ENCODE measurements around the gene SAMD11. TPM values are rescaled to one million over a fixed set of nuclear protein-coding genes. Genes with fewer than 3 reads are reported as not detected.

The SAMD11 gene
- total RNA-seq, 4 donors from 2014 or later, result 2.6 to 15.9 (median 11.5) TPM

DNA sequence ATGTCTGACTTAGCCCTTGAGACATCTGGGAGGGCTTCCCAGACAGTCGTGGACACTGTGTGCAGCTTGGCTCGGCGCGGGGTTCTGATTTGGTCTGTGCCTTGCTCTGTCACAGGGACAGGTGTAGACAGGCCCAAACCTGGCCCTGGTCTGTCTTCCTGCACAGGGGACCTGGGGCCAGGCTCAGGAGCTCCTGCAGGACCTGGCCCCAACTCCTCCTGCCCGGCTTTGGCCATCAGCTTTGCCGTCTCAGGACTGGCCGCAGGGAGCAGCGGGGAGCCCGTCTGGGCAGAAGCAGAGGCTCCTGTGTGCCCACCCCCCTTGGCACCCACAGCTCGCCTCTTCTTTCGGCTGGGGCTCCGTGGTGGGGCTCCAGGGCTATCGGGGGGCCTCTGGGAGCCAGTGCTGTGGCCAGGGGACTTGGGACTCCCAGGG is 56.4 kb downstream of the SAMD11 start:
- H3K27me3 ChIP-seq, result peaks cover 0 to 36% of the 10 kb centered on the region in 2 donors
- H3K36me3 ChIP-seq, result no peaks in the 10 kb centered on the region
- H3K4me1 ChIP-seq, result peaks cover 0 to 16% (median 2%) of the 10 kb centered on the region in 4 donors
- no peak overlapping the region for H3K4me3 ChIP-seq
- WGBS, 2 donors, result 52 to 62% methylated on average over 6 to 8 of the region's 13 CpGs
- H3K27ac ChIP-seq, result no peak overlapping the region
- TF ChIP-seq EP300 (IDR thresholded peaks at IDR 0.05), result no peak
- H3K9me3 ChIP-seq, result no peaks in the 10 kb centered on the region
- DNase-seq (ENCODE audit: low spot score in 2 of 2), result no peak

DNA sequence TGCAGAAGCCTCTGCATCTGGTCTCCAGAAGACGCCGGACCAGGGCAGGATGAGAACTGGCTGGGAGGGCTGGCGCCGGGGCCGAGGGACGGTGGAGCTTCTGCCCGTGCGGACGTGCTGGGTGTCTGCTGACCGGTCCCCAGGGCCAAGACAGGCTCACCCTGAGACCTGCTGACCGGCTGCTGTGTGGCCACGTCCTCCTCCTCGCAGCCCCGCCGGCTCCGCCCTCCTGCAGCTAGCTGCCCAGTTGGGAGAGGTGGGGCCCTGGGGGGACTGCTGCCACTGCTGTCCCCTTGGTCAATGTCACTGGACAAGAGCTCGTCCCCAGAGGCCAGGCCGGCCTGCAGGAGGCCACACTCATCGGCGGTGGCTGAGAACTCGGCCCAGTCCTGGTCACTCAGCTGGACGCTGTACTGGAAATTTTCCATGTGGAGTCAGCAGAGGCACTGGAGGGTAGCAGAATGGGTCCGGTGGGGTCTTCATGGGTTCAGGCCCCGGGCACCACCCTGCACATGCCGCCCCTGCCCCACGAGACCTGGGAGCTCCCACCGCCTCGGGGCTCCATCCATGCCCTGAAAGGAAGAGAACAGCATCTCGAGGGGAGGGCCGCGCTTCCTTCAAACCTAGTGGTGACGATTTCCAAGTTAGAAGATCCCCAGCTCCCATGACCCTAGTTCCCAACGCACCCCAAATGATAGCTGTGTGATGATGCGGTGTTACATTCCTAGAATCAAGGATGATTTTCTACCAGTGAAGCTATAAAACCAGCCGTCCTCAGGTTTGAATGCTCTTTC is 57.1 kb downstream of the SAMD11 start:
- H3K4me3 ChIP-seq, result no peak overlapping the region
- H3K36me3 ChIP-seq, result no peaks in the 10 kb centered on the region
- TF ChIP-seq POLR2A (IDR thresholded peaks at IDR 0.05) (no peak), EP300 (IDR thresholded peaks at IDR 0.05) (no peak)
- TF ChIP-seq, protein P1, sequence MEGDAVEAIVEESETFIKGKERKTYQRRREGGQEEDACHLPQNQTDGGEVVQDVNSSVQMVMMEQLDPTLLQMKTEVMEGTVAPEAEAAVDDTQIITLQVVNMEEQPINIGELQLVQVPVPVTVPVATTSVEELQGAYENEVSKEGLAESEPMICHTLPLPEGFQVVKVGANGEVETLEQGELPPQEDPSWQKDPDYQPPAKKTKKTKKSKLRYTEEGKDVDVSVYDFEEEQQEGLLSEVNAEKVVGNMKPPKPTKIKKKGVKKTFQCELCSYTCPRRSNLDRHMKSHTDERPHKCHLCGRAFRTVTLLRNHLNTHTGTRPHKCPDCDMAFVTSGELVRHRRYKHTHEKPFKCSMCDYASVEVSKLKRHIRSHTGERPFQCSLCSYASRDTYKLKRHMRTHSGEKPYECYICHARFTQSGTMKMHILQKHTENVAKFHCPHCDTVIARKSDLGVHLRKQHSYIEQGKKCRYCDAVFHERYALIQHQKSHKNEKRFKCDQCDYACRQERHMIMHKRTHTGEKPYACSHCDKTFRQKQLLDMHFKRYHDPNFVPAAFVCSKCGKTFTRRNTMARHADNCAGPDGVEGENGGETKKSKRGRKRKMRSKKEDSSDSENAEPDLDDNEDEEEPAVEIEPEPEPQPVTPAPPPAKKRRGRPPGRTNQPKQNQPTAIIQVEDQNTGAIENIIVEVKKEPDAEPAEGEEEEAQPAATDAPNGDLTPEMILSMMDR (IDR thresholded peaks at IDR 0.05), result no peak
- no peak for DNase-seq (ENCODE audit: low spot score in 2 of 2)
- no peak overlapping the region for H3K27ac ChIP-seq
- H3K9me3 ChIP-seq, result no peaks in the 10 kb centered on the region
- peaks cover 0 to 29% of the 10 kb centered on the region in 2 donors for H3K27me3 ChIP-seq
- 54 to 58% methylated on average over 35 of the region's 35 CpGs for WGBS, 2 donors
- H3K4me1 ChIP-seq, result peaks cover 0 to 14% (median 2%) of the 10 kb centered on the region in 4 donors

DNA sequence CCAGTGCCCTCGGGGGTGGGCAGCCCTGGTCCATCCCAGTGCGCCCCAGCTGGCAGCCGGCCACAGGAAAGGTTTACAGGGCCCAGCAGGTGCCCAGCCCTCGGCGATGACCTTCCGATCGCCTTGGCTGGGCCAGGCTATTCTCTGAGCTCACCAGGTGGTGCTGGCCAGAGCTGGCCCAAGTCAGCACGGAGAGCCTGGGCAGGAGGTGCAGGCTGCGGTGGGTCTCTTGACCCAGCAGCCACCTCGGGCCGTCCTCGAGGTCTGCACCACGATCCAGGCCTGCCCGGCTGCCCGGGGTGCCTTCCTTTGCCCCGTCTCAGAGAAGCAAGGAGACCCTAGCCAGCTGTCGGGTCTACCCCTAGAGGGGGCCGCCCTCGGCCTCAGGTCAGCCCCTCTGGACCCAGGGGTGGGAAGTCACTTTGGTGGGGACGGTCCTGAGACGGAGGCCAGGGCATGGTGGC is 57.8 kb downstream of the SAMD11 start:
- Histone ChIP-seq H3K36me3 (no peaks in the 10 kb centered on the region), H3K9me3 (no peaks in the 10 kb centered on the region), H3K4me1 (peaks cover 0 to 7% (median 2%) of the 10 kb centered on the region in 4 donors), H3K27me3 (peaks cover 0 to 22% of the 10 kb centered on the region in 2 donors), H3K4me3 (no peak overlapping the region), H3K27ac (no peak overlapping the region)
- 64 to 77% methylated on average over 3 to 7 of the region's 21 CpGs for WGBS, 2 donors
- TF ChIP-seq, protein P1 (IDR thresholded peaks at IDR 0.05), result no peak
- TF ChIP-seq POLR2A (IDR thresholded peaks at IDR 0.05), result no peak
- DNase-seq (ENCODE audit: low spot score in 2 of 2), result no peak

DNA sequence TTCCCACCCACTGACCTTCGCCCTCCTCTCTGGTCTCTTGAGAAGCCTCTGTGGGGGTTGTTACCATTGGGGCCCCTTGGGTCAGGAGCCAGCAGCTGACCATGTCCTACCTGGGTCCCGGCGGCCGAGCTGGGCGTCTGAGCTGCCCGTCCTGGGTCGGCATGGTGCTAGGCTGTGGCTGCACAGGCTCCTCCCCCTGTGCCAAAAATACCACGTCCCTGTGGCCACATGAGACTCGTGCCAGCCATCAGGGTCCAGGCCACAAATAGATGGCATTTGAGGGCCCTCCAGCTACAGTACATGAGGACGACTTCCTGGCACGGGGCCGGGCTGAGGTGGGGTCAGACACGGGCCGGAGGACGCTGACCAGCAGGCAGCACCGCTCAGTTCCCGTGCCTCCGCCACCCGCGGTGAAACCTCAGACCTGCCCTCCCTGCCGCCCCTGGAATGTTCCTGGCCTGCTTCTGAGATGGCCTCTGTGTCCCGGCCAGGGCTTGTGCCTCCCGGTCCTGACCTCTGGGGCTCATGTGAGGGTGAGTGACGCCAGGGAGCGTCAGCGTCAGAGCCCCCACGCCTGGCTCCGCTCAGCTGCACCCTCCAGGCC is 58.3 kb downstream of the SAMD11 start, which contains the start of gene PERM1:
TSS of gene PERM1 (minus strand) at position 139 of the 604 bp plus-strand sequence. CDS start 1,064 bp downstream, outside the sequence.
- no peak within 1 kb of the TSS for H3K27ac ChIP-seq
- no peaks in the 10 kb centered on the region for H3K9me3 ChIP-seq
- WGBS, 2 donors, result 58 to 60% methylated on average over 16 of the region's 28 CpGs
- no peak within 1 kb of the TSS for H3K4me3 ChIP-seq
- peaks cover 0 to 22% of the 10 kb centered on the region in 2 donors for H3K27me3 ChIP-seq
- no peak for TF ChIP-seq EP300 (IDR thresholded peaks at IDR 0.05)
- TF ChIP-seq, protein P1 (IDR thresholded peaks at IDR 0.05), result no peak
- TF ChIP-seq POLR2A (IDR thresholded peaks at IDR 0.05), result no peak
- H3K4me1 ChIP-seq, result peaks cover 0 to 7% (median 2%) of the 10 kb centered on the region in 4 donors
- no peaks in the 10 kb centered on the region for H3K36me3 ChIP-seq
- no peak for DNase-seq (ENCODE audit: low spot score in 2 of 2)

DNA sequence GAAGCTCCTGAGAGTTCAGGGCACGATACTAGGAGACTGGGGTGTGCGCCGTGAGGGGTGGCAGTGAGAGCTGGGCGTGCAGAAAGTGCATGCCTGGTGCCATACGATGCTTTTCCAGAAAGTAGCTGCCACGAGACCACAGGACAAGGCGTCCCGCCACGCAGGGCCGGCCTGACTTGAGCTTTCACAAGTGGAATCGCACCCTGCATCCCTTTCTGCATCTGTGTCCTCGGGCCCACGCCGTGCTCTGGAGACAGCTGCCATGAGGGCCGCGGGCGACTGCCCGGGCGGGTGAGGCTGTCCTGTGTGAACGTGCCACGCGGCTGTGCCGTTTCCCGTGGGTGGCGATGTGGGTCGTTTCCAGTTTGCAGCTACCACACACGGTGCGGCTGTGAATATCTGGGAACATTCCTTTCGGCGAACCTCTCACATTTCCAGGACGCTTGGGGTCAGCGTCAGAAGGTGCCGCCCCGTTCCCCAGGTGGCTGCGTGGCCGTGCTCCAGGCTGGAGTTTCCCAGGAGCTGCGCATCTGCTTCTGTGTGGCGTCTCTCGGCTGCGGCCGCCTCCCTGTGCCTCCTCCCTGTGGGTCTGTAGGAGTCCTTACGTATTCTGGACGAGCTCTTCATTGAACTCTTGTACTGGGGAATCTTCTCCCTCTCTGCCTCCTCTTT is 59.2 kb downstream of the SAMD11 start:
- no peak for DNase-seq (ENCODE audit: low spot score in 2 of 2)
- H3K9me3 ChIP-seq, result no peaks in the 10 kb centered on the region
- H3K36me3 ChIP-seq, result no peaks in the 10 kb centered on the region
- peaks cover 0 to 22% of the 10 kb centered on the region in 2 donors for H3K27me3 ChIP-seq
- no peak overlapping the region for H3K27ac ChIP-seq
- peaks cover 0 to 7% (median 2%) of the 10 kb centered on the region in 4 donors for H3K4me1 ChIP-seq
- no peak for TF ChIP-seq EP300 (IDR thresholded peaks at IDR 0.05)
- TF ChIP-seq, protein P1 (IDR thresholded peaks at IDR 0.05), result no peak
- TF ChIP-seq POLR2A (IDR thresholded peaks at IDR 0.05), result no peak
- WGBS, 2 donors, result 77 to 83% methylated on average over 42 of the region's 43 CpGs
- no peak overlapping the region for H3K4me3 ChIP-seq
